PC-9 (cell line): ENCODE measurements around the gene CHMP2A. TPM values are rescaled to one million over a fixed set of nuclear protein-coding genes. Genes with fewer than 3 reads are reported as not detected.

Experiments
- BruUV-seq: library from RNA; stranded (reverse); fragments of 400-500 nt; replicated peaks from 2 replicates; lab custom pipeline; 2021; lab: Mats Ljungman, UMichigan
- CTCF ChIA-PET: fragments of 300-600 bp; sonication (Branson Sonifier 250); formaldehyde crosslinking; loops from one replicate; lab custom pipeline; 2022; ENCODE audit warnings: antibody characterized with exemption; lab: Charles Lee
- POLR2A ChIA-PET: fragments of 300-600 bp; sonication (Branson Sonifier 250); formaldehyde crosslinking; loops from one replicate; lab custom pipeline; 2022; ENCODE audit warnings: antibody characterized with exemption; ENCODE audit not compliant: unreplicated experiment; lab: Charles Lee
- DNase-seq, 2 experiments: peaks; one replicate each; pipeline versions ENCODE4 v3.0.0 to v3.0.0-alpha.2; 2015 to 2022; ENCODE audit warnings: mixed read lengths in 1 of 2
- H2AFZ ChIP-seq: fragments of 200-600 bp; sonication (generic); 2 replicates; pipeline ENCODE4 v1.8.1; 2017; ENCODE audit warnings: antibody characterized with exemption
- H3F3A ChIP-seq: fragments of 200-600 bp; sonication (generic); 2 replicates; pipeline ENCODE4 v1.8.1; 2017; ENCODE audit warnings: antibody characterized with exemption, mild to moderate bottlenecking, low read depth; ENCODE audit not compliant: insufficient read depth
- H3K27ac ChIP-seq: fragments of 200-600 bp; sonication (generic); 2 replicates; pipeline ENCODE4 v1.6.1; 2016; ENCODE audit warnings: mixed run types
- H3K27me3 ChIP-seq: fragments of 200-600 bp; sonication (generic); 2 replicates; pipeline ENCODE4 v1.6.1; 2016; ENCODE audit warnings: low read depth, mixed run types; ENCODE audit not compliant: insufficient read depth
- H3K36me3 ChIP-seq: fragments of 200-600 bp; sonication (generic); 2 replicates; pipeline ENCODE4 v1.6.1; 2016; ENCODE audit warnings: low read depth, mixed run types
- H3K4me1 ChIP-seq: fragments of 200-600 bp; sonication (generic); replicated peaks from 2 replicates; pipeline ENCODE4 v1.6.1; 2016; ENCODE audit warnings: mixed run types; ENCODE audit not compliant: insufficient read depth
- H3K4me2 ChIP-seq: fragments of 200-600 bp; sonication (generic); 2 replicates; pipeline ENCODE4 v1.6.1; 2017; ENCODE audit warnings: mixed run types
- H3K4me3 ChIP-seq: fragments of 200-600 bp; sonication (generic); 2 replicates; pipeline ENCODE4 v1.6.1; 2016; ENCODE audit warnings: mixed run types
- H3K79me2 ChIP-seq: fragments of 200-600 bp; sonication (generic); 2 replicates; pipeline ENCODE4 v1.6.1; 2017; ENCODE audit warnings: low read depth, mixed run types
- H3K9me2 ChIP-seq: fragments of 200-600 bp; sonication (generic); 2 replicates; pipeline ENCODE4 v1.8.1; 2017; ENCODE audit warnings: mild to moderate bottlenecking; ENCODE audit not compliant: insufficient read depth
- H3K9me3 ChIP-seq: fragments of 200-600 bp; sonication (generic); 2 replicates; pipeline ENCODE4 v1.8.1; 2016; ENCODE audit warnings: low read depth; ENCODE audit not compliant: insufficient read depth
- H4K20me1 ChIP-seq: fragments of 200-600 bp; sonication (generic); 2 replicates; pipeline ENCODE4 v1.8.1; 2017; ENCODE audit not compliant: insufficient read depth
- CTCF ChIP-seq: fragments of 200-600 bp; sonication (generic); conservative IDR thresholded peaks from 2 replicates; pipeline ENCODE4 v1.6.1; 2017; ENCODE audit warnings: mixed run types, antibody characterized with exemption, mild to moderate bottlenecking, moderate library complexity
- EZH2 ChIP-seq: fragments of 200-600 bp; sonication (generic); IDR thresholded peaks from 2 replicates; pipeline ENCODE4 v1.8.0; 2017; ENCODE audit warnings: antibody characterized with exemption, low read depth
- intact Hi-C: fragments of 100-400 bp; cut with micrococcal nuclease; formaldehyde crosslinking; loops from one replicate; pipeline ENCODE4 v1.10.0; 2022; ENCODE audit not compliant: unreplicated experiment
- total RNA-seq: library from RNA; stranded (reverse); gene quantifications from 2 replicates; pipeline ENCODE4 v1.2.3, GENCODE V29; 2021

CHMP2A gene
- total RNA-seq, 1 experiment from 2014 or later, result 149 TPM

- H3F3A ChIP-seq, result no peaks in the 10 kb centered on the region
- no peaks in the 10 kb centered on the region for H3K36me3 ChIP-seq
- intact Hi-C loops, result no loop called here
- no peak for DNase-seq
- no peak overlapping the region for H3K27ac ChIP-seq
- H3K4me2 ChIP-seq, result no peak overlapping the region
- H3K27me3 ChIP-seq, result no peaks in the 10 kb centered on the region
- no peak for TF ChIP-seq EZH2
- TF ChIP-seq CTCF, result no peak
- H3K4me1 ChIP-seq, result no peaks in the 10 kb centered on the region
- ChIA-PET POLR2A (no interaction called here), CTCF (no interaction called here)
- no peaks in the 10 kb centered on the region for H3K9me2 ChIP-seq
- no TSS peak for BruUV-seq
- H3K4me3 ChIP-seq, result no peak overlapping the region
- H3K79me2 ChIP-seq, result no peaks in the 10 kb centered on the region
- no peak overlapping the region for H2AFZ ChIP-seq
- no peaks in the 10 kb centered on the region for H3K9me3 ChIP-seq
- no peaks in the 10 kb centered on the region for H4K20me1 ChIP-seq
These were observed 30.7 kb upstream of the CHMP2A start for GRCh38 chr19:58585442-58586132.

- Histone ChIP-seq H4K20me1 (no peaks in the 10 kb centered on the region), H3K4me1 (no peaks in the 10 kb centered on the region), H3K4me2 (no peak overlapping the region), H3K9me3 (no peaks in the 10 kb centered on the region), H3K27me3 (no peaks in the 10 kb centered on the region), H3F3A (no peaks in the 10 kb centered on the region), H3K79me2 (no peaks in the 10 kb centered on the region), H3K9me2 (no peaks in the 10 kb centered on the region), H2AFZ (no peak overlapping the region), H3K27ac (no peak overlapping the region), H3K36me3 (no peaks in the 10 kb centered on the region), H3K4me3 (no peak overlapping the region)
- TF ChIP-seq CTCF (no peak), EZH2 (no peak)
- CTCF ChIA-PET, result no interaction called here
- intact Hi-C loops, result no loop called here
- POLR2A ChIA-PET, result no interaction called here
- BruUV-seq, result no TSS peak
- no peak for DNase-seq
These were observed 29.9 kb upstream of the CHMP2A start for GRCh38 chr19:58584498-58585441.

GRCh38 chr19:58582985-58583384 lies 28.1 kb upstream of the CHMP2A start:
- no peaks in the 10 kb centered on the region for H4K20me1 ChIP-seq
- no peaks in the 10 kb centered on the region for H3K4me1 ChIP-seq
- H3K36me3 ChIP-seq, result no peaks in the 10 kb centered on the region
- no peaks in the 10 kb centered on the region for H3K27me3 ChIP-seq
- no peak overlapping the region for H3K27ac ChIP-seq
- intact Hi-C loops, result no loop called here
- TF ChIP-seq EZH2 (no peak), CTCF (no peak)
- ChIA-PET POLR2A (no interaction called here), CTCF (no interaction called here)
- H2AFZ ChIP-seq, result no peak overlapping the region
- no peak overlapping the region for H3K4me3 ChIP-seq
- no TSS peak for BruUV-seq
- no peaks in the 10 kb centered on the region for H3K9me2 ChIP-seq
- no peak for DNase-seq
- no peaks in the 10 kb centered on the region for H3F3A ChIP-seq
- H3K4me2 ChIP-seq, result no peak overlapping the region
- no peaks in the 10 kb centered on the region for H3K79me2 ChIP-seq
- H3K9me3 ChIP-seq, result no peaks in the 10 kb centered on the region
